Cardiac septum (tissue), 1 donor: ENCODE data around the gene HDAC3. TPM values are rescaled to one million over a fixed set of nuclear protein-coding genes. Genes with fewer than 3 reads are reported as not detected.

Source experiments
- DNase-seq: peaks from one replicate; pipeline ENCODE4 v3.0.0-alpha.2; 2020; ENCODE audit warnings: low spot score
- intact Hi-C: fragments of 100-400 bp; cut with DNase I; formaldehyde crosslinking; loops from one replicate; pipeline ENCODE4 v1.14.0; 2022
- total RNA-seq: library from RNA; stranded (reverse); fragmentation: NEBNext Ultra II Directional; extraction: Animal tissue kit (Norgen Biotek cat#: 25700); gene quantifications from one replicate; pipeline ENCODE4 v1.2.1, GENCODE V29; 2021
- donor health status: DM: no; HTN: no; CAD: no.

HDAC3 gene
- total RNA-seq, 1 donor from 2014 or later, result 34.1 TPM

DNA sequence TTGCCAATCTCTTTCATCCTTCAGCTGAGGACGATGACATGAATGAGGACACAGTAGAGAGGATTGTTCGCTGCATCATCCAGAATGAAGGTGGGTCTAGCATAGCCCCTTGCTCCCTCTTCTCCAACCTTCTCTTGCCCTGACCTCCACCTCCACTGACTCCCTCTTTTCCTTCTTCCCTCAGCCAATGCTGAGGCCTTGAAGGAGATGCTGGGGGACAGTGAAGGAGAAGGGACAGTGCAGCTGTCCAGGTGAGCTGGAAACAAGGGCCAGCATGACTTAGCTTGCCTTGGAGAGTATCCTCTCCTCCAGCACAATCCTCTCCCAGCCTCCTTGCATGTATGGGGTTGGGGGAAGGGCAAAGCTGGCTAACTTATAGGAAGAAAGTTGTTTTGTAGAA lies 2.1 kb upstream of the HDAC3 start:
- DNase-seq, result no peak
- intact Hi-C loops, result no loop called here

DNA sequence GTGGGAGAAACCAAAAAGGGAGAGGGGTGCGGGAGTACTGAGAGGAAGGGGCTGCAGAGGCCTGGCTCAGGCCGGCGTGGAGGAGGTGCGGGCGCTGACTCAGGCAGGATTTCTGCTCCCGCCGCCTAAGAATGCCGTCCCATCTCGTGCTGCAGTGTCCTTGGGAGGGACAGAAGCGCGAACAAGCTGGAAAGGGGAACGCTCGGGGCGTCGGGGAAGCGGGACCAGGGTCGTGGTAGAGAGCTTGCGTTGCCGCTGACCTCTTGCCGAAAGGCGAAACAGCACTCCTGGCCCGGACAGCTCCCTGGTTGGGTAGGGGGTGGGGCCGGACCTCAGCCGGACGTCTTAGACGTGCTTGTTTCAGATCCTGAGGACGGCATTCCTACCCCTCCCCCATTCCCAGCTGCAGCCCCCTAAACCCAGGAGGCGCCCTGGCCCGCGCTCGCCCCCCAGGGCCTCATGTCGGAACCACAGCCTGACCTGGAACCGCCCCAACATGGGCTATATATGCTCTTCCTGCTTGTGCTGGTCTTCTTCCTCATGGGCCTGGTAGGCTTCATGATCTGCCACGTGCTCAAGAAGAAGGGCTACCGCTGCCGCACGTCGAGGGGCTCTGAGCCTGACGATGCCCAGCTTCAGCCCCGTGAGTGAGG lies 1.2 kb upstream of the HDAC3 start:
- DNase-seq, result peak; percentile 81
- intact Hi-C loops, result no loop called here

DNA sequence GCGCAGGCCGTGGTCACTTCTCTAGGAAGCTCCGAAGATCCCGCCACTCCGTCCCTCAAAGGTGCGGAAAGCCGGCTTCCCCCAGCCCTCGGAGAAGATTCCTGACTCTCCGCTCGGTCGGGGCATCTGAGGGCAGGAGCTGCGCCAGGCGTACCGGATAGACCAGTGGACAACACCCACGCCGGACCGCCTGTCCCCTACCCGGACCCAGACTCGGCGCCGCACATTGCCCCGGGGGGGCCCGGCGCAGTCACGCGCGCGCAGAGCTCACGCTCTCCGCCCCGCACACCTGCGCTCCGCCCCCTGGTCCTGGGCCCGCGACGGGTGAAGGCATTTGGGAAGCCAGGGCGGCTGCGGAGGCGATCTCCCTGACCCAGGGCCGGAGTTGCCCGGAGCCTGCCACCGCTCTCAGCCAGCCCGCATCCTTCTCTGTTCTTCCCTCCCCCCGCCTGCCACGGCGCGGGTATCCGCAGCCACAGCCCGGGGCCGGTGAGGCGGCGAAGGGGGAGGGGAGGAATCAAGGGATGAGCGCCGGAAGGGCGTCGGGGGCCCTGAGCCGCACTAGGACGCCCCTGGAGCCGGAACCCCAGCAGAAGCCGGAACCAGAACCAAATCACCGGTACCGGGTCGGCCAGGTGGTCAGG lies 596 bp upstream of the HDAC3 start:
- intact Hi-C loops, result no loop called here
- DNase-seq, result no peak

DNA sequence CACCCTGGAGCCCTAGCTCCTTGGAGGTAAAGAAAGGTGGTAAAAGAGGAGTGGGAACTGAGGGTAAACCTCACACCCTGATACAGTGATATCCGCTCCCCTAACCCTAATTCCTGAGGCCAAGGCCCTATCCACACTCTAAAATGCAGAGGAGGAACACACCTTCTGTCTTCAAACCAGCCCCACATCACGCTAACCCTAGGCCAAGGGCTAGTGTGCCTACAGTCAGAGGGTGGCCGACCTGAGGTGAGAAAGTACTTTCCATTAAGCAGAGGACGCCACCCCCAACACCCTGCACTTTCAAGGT lies 590 bp downstream of the HDAC3 start:
- intact Hi-C loops, result no loop called here

DNA sequence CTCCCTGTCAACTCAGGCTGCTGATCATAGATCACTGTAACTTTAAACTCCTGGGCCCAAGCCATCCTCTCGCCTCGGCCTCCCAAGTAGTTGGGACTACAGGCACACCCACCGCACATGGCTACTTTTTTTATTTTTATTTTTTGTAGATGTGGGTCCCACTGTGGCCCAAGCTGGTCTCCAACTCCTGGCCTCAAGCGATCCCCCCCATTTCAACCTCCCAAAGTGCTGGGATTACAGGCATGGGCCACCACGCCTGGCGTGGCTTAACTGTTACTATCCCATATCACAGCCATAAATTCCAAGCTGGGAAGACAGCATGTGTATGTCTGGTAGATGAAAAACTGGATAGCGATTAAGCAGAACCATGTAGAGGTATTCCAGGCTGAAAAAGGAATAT lies 1.0 kb downstream of the HDAC3 start:
- no peak for DNase-seq
- intact Hi-C loops, result no loop called here

More for the DNA sequence above, 590 bp downstream of the HDAC3 start:
- no peak for DNase-seq

DNA sequence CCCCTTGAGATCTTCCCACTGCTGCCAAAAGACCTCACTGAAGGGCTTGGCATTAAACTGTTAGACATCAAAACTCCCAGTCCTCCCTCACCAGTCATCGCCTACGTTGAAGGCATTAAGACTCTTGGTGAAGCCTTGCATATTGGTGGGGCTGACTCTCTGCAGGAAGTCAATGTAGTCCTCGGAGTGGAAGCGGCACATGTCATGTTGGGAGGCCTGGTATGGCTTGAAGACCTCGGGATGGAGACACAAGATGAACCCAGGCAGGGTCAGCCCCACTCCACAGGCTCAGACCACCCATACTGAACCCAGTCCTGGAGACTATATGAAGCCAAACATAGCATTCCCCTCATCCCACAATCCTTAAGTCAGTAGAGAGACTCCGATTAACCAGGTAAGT lies 1.9 kb downstream of the HDAC3 start:
- DNase-seq, result no peak
- intact Hi-C loops, result no loop called here

DNA sequence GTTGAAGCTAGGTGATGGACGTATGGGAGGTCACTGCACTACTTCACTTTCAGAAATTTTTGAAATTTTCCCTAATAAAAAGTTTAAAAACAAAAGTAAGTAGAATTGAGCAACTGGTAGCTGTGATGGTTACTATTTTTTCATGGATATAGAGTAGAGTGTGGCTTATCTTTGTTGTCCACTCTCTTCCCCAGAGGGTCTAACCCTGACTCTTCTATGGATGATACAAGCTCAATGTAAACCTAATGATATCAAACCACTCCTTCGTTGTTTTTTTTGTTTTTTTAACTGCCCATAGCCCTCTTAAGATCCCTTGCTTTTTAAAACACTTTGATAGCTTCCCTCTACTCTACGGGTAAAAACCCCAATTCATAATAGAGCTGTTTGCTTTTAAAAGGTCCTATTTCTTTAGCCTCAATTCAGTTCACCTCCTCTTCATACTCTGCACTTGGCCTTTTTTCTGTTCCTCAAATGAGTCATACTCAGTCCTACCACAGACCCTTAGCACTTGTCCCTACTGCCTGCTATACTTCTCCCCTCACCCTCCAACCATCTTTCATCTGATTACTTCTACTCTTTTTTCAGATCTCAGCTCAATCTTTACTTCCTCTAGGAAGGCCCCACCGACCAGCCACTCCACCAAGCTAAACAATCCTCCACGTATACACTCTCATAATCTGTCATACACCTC lies 2.6 kb downstream of the HDAC3 start:
- DNase-seq, result no peak
- intact Hi-C loops, result no loop called here

DNA sequence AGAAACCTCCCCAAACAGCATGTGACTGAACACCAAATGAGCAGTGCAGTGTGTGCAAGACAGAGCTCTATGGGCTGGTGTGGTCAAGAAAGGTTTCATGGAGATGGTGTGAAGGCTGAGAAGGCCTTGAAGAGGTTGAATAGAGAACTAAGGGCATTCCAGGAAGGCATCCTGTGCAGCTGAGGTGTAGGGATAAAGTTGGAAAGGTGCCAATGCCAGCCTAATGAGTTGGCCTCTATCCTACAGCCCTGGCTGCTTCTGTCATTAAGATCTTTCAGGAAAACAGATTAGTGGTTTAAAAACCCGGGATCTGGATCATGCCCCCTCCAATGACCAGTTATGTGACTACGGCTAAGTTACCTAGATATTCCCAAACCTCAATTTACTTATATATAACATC lies 4.0 kb downstream of the HDAC3 start:
- DNase-seq, result no peak
- intact Hi-C loops, result no loop called here

DNA sequence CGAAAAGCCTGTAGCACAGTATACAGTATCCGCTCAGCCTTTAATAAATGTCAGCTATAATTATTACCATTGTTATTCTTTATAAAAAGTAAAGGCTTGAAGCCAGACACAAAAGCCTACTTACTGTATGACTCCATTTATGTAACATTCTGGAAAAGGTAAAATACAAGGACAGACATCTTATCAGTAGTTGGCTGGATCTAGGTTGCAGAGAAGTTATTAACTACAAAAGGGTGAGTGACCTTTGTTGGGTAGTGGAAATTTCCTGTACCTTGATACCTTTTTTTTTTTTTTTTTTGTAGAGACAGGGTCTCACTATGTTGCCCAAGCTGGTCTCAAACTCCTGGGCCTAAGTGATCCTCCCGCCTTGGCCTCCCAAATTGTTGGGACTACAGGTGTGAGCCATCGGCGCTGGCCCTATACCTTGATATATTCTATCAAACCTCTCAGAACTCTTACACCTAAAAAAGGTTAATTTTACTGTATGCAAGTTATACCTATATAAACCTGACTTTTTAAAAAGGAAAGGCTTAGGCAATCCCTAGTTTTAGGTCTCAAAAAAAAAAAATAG lies 6.0 kb downstream of the HDAC3 start:
- DNase-seq, result no peak
- intact Hi-C loops, result no loop called here

DNA sequence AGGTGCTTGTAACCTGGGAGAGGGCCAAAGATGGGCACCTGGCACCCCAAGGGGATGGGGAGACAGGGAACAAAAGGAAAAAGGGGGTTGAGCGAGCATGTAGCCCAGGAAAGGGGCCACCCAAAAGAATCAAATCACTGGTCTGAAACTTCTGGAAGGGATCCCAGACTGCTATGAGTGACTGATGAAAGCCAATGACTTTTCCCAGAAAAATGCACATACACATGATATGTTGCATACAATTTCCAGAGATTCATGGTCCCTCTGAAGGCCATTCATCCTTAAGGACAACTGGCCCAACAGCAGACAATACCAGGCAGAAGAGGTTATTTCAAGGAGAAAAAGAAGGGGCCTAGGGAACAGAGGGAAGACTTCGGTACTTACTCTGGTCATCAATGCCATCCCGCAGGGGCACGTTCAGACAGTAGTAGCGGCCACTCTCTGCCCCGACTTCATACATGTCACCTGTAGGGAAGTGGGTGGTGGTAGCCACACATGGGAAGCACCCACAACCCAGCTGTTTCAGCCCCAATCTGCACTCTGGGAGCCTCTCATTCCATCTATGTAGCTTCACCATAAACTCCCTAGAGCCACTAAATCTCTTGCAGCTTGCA lies 8.4 kb downstream of the HDAC3 start:
- DNase-seq, result no peak
- intact Hi-C loops, result no loop called here

DNA sequence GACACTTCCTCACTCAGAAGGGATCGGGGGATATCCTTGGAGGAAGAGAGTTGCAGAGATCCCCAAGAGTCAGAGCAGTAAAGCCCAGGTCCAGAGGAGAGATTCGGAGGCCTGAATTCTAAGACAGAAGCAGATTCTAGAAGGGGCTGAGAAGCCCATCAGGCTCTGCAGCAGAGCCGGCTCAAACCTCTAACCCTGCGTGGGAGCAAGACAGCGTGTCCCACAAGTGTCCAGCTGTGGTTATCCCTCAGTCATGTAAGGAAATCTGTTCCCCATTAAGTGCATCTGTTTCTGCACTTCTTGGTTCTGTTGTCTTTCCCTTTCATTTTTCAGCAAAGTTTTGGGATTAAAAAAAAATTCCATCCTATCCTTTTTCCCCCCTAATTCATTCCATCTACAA lies 13.0 kb downstream of the HDAC3 start:
- no peak for DNase-seq
- intact Hi-C loops, result no loop called here

DNA sequence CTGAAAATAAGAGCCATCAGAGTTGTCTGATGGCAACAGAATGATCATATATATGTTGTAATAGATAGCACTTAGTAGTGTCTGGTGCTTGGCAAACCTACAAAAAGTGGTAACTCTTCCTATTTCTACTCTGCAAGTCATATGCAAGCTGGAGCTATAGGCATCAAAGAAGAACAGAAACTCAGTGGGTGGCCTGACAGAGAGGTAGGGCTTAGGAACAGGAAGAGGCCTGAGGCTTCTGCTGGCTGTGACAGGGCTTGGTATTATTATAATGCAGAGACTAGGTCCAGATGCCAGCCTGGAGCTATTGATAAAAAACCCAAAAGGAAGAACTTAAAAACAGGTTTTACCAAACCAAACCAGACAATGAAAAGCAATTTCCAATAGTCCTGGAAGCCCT lies 13.5 kb downstream of the HDAC3 start:
- intact Hi-C loops, result no loop called here
- DNase-seq, result no peak

DNA sequence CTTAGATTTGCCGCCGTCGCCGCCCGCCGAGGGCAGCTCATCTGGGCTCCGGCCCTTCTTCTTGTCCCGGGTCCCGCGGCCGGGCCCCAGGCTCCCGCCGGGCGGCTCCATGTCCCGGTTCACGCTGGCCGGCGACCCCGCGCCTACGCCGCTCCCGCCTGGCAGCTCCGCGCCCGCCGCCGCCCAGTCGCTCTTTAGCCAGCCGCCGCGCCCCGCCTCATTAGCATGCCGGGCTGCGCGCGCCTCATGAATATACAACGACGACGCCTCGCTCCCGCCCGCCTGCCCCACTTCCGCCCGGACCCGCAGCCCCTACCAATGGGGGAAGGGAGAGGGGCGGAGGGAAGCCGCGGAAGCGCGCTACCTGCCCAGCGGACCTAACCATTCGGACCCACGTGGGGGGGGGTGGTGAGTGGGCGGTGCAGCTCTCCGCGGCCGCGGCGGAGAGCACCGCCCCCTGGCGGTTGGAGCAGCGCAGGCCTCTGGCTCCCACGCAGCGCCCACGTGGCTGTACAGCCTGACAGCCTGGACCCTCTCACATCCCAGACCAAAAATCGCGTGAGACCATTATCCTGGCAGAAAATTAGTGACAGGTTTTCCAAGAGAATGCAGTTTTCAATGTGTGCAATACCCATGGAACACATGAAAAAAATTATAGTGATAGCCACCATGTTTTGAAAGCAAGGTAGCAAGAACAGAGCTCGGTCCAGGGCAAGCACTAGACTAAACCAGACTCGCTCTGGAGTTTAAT lies 17.7 kb downstream of the HDAC3 start, which contains the start of gene DIAPH1:
DIAPH1 (minus strand) TSS at position 197 of the 751 bp plus-strand sequence; CDS start at position 111, 86 bp downstream.
- intact Hi-C loops, result loop anchor here (1.0 to 2.0 kb wide), 2 partner anchors 14 to 27 kb away; no protein-coding TSS in a partner anchor
- DNase-seq, result peak; percentile 99

DNA sequence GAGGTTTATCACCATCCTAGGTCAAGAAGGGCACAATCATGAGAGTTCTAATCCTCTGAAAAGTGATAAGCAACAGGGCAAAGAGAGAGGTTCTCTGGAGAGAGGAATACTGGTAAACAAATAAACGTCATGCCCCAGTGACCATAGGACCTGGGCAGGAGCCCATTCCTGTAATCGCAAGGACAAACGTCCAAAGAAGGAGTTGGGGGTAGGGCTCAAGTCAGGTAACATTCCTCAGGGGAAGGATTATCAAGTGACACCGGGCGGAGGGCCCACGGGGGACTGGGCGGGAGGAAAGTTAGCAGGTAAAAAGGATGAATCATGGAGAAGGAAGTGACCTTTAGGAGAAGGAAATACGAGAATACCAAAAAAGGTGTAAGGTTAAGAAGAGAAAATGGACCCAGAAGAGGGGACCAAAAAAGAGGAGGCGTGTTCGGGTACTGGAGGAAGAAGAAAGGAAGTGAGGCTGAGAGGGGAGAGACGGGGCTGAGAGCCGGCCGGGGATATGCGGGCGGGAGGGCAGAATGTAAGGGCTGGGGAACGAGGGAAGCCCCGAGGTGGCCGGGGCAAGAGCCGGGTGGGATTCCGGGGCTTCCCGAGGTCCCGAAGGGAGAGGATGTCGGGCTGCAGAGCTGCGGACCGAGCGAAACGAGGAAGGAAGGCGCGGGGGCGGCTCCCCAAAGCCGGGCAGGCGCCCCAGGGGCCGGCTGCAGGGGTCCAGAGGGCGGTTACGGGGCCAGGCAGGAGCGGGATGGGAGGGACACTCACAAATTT lies 18.4 kb downstream of the HDAC3 start:
- peak; percentile 81 for DNase-seq
- intact Hi-C loops, result loop anchor here (2.0 kb wide), 1 partner anchor 13 kb away; no protein-coding TSS in a partner anchor

DNA sequence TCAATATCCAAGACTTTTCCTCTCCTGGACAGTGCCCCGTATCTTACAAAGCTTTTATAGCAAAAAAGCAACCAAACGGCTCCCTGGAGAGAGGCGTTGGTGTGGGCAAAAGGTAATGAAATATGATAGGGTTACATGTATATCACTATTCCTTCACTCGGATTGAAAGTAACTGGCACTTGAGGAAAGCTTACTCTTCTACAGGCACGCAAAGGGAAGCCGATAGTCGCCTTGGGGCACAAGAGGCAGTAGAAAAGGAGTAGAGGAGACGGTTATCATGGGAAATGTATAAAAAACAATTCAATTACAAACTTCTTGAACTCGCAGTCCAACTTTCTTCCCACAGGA lies 19.0 kb downstream of the HDAC3 start:
- intact Hi-C loops, result loop anchor here (2.0 kb wide), 1 partner anchor 13 kb away; no protein-coding TSS in a partner anchor
- DNase-seq, result no peak

DNA sequence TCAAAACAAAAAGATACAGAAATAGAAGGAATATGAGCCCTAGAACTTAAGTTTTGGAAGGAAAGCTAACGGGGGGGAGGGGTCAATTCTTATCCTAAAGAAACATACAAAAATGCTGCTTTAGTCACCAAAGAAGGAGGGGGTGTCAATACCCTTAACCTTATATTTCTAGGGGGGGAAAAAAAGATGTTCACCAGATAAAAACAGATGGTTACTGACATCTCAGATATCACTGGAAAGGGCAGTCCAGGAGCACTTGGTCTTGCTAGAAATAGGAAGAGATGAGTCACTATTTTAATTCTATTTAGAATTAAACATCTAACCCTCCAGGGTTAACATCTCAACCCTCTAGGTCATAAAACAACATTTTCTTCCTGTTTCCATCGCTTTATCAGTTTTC lies 19.5 kb downstream of the HDAC3 start:
- intact Hi-C loops, result no loop called here
- DNase-seq, result no peak

DNA sequence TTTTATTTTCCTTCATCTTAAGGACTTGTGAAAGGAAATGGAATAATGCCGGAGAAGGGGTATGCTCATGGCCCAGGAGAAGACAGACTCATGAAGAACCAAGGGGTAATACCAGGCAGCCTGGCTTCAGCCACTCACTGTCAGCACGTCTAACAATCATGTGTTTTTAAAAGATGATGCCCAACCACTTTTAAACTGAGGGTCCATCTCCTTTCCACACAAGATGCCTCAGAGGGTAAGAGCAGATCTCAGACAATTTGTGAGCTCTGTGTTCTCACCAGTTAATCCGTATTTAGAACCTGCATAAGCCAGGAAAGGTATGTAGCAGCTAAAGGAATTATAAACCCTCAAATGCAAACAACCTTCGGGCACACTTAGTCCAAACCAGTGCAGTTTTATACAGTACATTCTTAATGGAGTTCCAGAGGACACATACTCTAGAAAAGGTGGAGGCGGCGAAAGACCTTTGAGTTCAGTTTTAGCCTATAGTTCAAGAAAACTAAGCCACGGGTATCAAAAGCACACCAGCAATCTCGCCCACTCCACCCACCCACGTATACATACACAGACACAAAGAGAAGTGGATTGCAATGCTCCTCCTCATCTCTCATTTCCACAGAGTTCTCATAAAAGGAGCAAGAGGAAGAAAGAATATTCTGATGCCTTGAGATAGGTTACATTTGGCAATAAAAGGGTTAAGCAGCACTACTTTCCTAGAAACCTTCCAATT lies 20.5 kb downstream of the HDAC3 start:
- intact Hi-C loops, result no loop called here

DNA sequence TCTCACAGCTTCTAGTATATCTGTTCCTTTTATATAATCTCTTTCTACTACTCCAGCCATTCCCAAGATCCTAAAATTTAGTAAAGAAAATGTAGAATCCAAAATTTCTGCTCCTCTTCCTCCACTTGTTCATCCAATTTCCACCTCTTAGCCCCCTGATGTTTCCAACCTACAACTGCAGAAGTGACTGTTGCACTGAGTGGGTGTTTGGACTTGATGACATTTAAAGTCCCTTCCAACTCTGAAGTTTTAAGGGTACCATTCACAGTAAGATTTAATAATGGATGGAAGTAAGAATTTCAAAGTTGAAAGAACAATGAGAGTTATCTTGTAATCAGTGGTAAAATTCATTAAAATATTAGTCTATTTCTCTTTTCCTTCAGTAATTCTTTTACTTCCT lies 23.3 kb downstream of the HDAC3 start:
- intact Hi-C loops, result no loop called here
- DNase-seq, result no peak

More for the DNA sequence above, 20.5 kb downstream of the HDAC3 start:
- DNase-seq, result no peak
